Stomach (tissue), 9 donors: ENCODE data around the gene SEMA4B. TPM values are rescaled to one million over a fixed set of nuclear protein-coding genes. Genes with fewer than 3 reads are reported as not detected.

Experiments
- DNase-seq, 2 donors: peaks; one replicate each; pipeline versions ENCODE4 v3.0.0 to v3.0.0-alpha.2; 2013 to 2019
- H3K27ac ChIP-seq, 5 donors: fragments of 200-600 bp in 4 of 5; sonication (generic) in 4 of 5; one replicate each; pipeline ENCODE4 v1.5.1; 2013 to 2019; ENCODE audit warnings: mild to moderate bottlenecking in 1 of 5, moderate library complexity in 1 of 5
- H3K27me3 ChIP-seq, 3 donors: fragments of 200-600 bp; sonication (generic); one replicate each; pipeline ENCODE4 v1.5.1; 2017 to 2019; ENCODE audit warnings: mixed run types in 1 of 3
- H3K36me3 ChIP-seq, 4 donors: fragments of 200-600 bp; sonication (generic); 1 replicate in 3 of 4; 2 replicates in 1 of 4; pipeline ENCODE4 v1.5.1; 2016 to 2019
- H3K4me1 ChIP-seq, 4 donors: fragments of 200-600 bp; sonication (generic); one replicate each; pipeline ENCODE4 v1.5.1; 2016 to 2019
- H3K4me3 ChIP-seq, 4 donors: fragments of 200-600 bp; sonication (generic) in 3 of 4; one replicate each; pipeline ENCODE4 v1.5.1; 2016 to 2019; ENCODE audit warnings: mild to moderate bottlenecking in 1 of 4
- H3K9me3 ChIP-seq, 4 donors: fragments of 200-600 bp; sonication (generic); one replicate each; pipeline ENCODE4 v1.5.1; 2016 to 2019
- CTCF ChIP-seq, 7 experiments: fragments of 450-650 bp in 4 of 7; fragments of 200-600 bp in 3 of 7; sonication (generic) in 3 of 7; IDR thresholded peaks; one replicate each; pipeline ENCODE4 v1.5.1; 2016 to 2019; ENCODE audit warnings: antibody characterized with exemption in 7 of 7, control low read depth in 2 of 7, mild to moderate bottlenecking in 1 of 7
- EP300 ChIP-seq: sonication (generic); formaldehyde crosslinking; IDR thresholded peaks from one replicate; pipeline ENCODE4 v1.6.1; 2017; ENCODE audit warnings: antibody characterized with exemption
- POLR2A ChIP-seq, 4 donors: fragments of 450-650 bp; IDR thresholded peaks; one replicate each; pipeline ENCODE4 v1.6.1; 2016; ENCODE audit warnings: antibody characterized with exemption in 4 of 4, control low read depth in 2 of 4, mild to moderate bottlenecking in 1 of 4, moderate library complexity in 1 of 4
- POLR2AphosphoS5 ChIP-seq, 3 donors: sonication (generic); formaldehyde crosslinking; IDR thresholded peaks; one replicate each; pipeline ENCODE4 v1.6.1; 2016; ENCODE audit warnings: antibody characterized with exemption in 3 of 3
- WGBS, 5 donors: extraction: QIAGEN DNeasy Blood & Tissue Kit in 3 of 5; methylation state at CpG; one replicate each; pipeline versions ENCODE4 v1.1.5 to v1.1.7; 2013 to 2018; 5-methylcytosine and 5-hydroxymethylcytosine counted together
- intact Hi-C: fragments of 100-400 bp; cut with DNase I; formaldehyde crosslinking; loops from one replicate; pipeline ENCODE4 v1.15.1; 2023; ENCODE audit warnings: low total_unique reads
- polyA plus RNA-seq, 3 donors: library from polyadenylated mRNA; stranded (reverse); fragments of 200-250 nt; gene quantifications; one replicate each; pipeline ENCODE4 v1.2.3, GENCODE V29; 2013
- total RNA-seq, 5 donors: library from RNA; depleted of rRNA; stranded (reverse); fragments of >200 nt; gene quantifications; one replicate each; pipeline versions ENCODE4 v1.1.0 to v1.2.3, GENCODE V29; 2014 to 2016
- donor health status: healthy with polysubstance abuse.
- donor health status: Bipolar disorder and iron deficiency.
- donor health status: healthy.

SEMA4B gene
- total and polyA plus RNA-seq, 8 donors, result 11.3 to 199 (median 53.2) TPM

GRCh38 chr15:90243943-90244639, 43.0 kb downstream of the SEMA4B start:
- 80 to 92% (median 89%) methylated on average over 10 of the region's 10 CpGs for WGBS, 5 donors
- no peaks in the 10 kb centered on the region for H3K9me3 ChIP-seq
- no peaks in the 10 kb centered on the region for H3K27me3 ChIP-seq
- DNase-seq, result no peak
- H3K4me1 ChIP-seq, result peaks cover 2 to 5% (median 4%) of the 10 kb centered on the region in 4 donors
- no peak overlapping the region for H3K27ac ChIP-seq
- no peak overlapping the region for H3K4me3 ChIP-seq
- TF ChIP-seq EP300 (no peak), POLR2A (IDR thresholded peaks at IDR 0.05) (no peak), CTCF (IDR thresholded peaks at IDR 0.05) (no peak), POLR2AphosphoS5 (IDR thresholded peaks at IDR 0.05) (no peak)
- peaks cover 7 to 28% (median 24%) of the 10 kb centered on the region in 4 donors for H3K36me3 ChIP-seq
- intact Hi-C loops, result no loop called here

GRCh38 chr15:90248789-90249202, 47.7 kb downstream of the SEMA4B start:
- TF ChIP-seq CTCF (IDR thresholded peaks at IDR 0.05) (no peak), EP300 (no peak), POLR2A (IDR thresholded peaks at IDR 0.05) (no peak), POLR2AphosphoS5 (IDR thresholded peaks at IDR 0.05) (no peak)
- no peak for DNase-seq
- peak overlapping the region; percentile 62 to 73 (median 63) for H3K4me3 ChIP-seq
- 45 to 76% (median 69%) methylated on average over 3 to 6 of the region's 6 CpGs for WGBS, 5 donors
- no peaks in the 10 kb centered on the region for H3K9me3 ChIP-seq
- intact Hi-C loops, result no loop called here
- no peaks in the 10 kb centered on the region for H3K27me3 ChIP-seq
- no peaks in the 10 kb centered on the region for H3K36me3 ChIP-seq
- H3K4me1 ChIP-seq, result peaks cover 4 to 17% (median 14%) of the 10 kb centered on the region in 4 donors
- H3K27ac ChIP-seq, result peak overlapping the region in 4 of 5 donors; percentile 43 to 69 (median 54)

- H3K4me1 ChIP-seq, result peaks cover 4 to 17% (median 14%) of the 10 kb centered on the region in 4 donors
- no peaks in the 10 kb centered on the region for H3K9me3 ChIP-seq
- no peaks in the 10 kb centered on the region for H3K27me3 ChIP-seq
- no peaks in the 10 kb centered on the region for H3K36me3 ChIP-seq
- TF ChIP-seq CTCF (IDR thresholded peaks at IDR 0.05), result no peak
- TF ChIP-seq EP300, result no peak
- no peak for TF ChIP-seq POLR2A (IDR thresholded peaks at IDR 0.05)
- TF ChIP-seq POLR2AphosphoS5 (IDR thresholded peaks at IDR 0.05), result peak; percentile 10 to 60 (median 32)
- H3K4me3 ChIP-seq, result peak within 1 kb of the TSS; percentile 62 to 73 (median 63)
- peak within 1 kb of the TSS; percentile 43 to 69 (median 51) for H3K27ac ChIP-seq
- 1 to 3% (median 2%) methylated on average over 18 to 44 of the region's 44 CpGs for WGBS, 5 donors
- intact Hi-C loops, result no loop called here
- DNase-seq, result peak; percentile 96 to 97
These were observed 48.2 kb downstream of the SEMA4B start, which contains the start of gene TTLL13 for GRCh38 chr15:90249203-90249863. Gene TTLL13, plus strand, starts transcription at chr15:90249556. Its CDS starts 1,075 bp downstream, at chr15:90250631.

- TF ChIP-seq POLR2A (IDR thresholded peaks at IDR 0.05) (no peak), EP300 (no peak), POLR2AphosphoS5 (IDR thresholded peaks at IDR 0.05) (no peak), CTCF (IDR thresholded peaks at IDR 0.05) (no peak)
- H3K9me3 ChIP-seq, result no peaks in the 10 kb centered on the region
- intact Hi-C loops, result no loop called here
- 77 to 92% (median 89%) methylated on average over 7 of the region's 7 CpGs for whole genome bisulfite sequencing, 5 donors
- no peaks in the 10 kb centered on the region for H3K27me3 ChIP-seq
- DNase-seq, result no peak
- no peak overlapping the region for H3K27ac ChIP-seq
- no peaks in the 10 kb centered on the region for H3K36me3 ChIP-seq
- no peaks in the 10 kb centered on the region for H3K4me1 ChIP-seq
- no peak overlapping the region for H3K4me3 ChIP-seq
These were observed 56.6 kb downstream of the SEMA4B start for GRCh38 chr15:90257776-90258175.
